Measurements from ENCODE around the gene EID3.
"Not testable (repeated sequence)": the region's sequence is repeated elsewhere in the genome, so short reads cannot be mapped to it uniquely, and the experiment has no call there.

Gene EID3

GRCh38 chr12:104303538-104304151, at the start of gene EID3:
TSS of gene EID3 (plus strand) at chr12:104303739. CDS start at chr12:104303935, 196 bp downstream.
- peak; percentile 59 to 63 for DNase-seq (ENCODE audit: low read depth in 2 of 2)

- no peak for DNase-seq (ENCODE audit: low read depth in 2 of 2)
Observed at GRCh38 chr12:104257913-104258472, 45.5 kb upstream of the EID3 start.

DNA sequence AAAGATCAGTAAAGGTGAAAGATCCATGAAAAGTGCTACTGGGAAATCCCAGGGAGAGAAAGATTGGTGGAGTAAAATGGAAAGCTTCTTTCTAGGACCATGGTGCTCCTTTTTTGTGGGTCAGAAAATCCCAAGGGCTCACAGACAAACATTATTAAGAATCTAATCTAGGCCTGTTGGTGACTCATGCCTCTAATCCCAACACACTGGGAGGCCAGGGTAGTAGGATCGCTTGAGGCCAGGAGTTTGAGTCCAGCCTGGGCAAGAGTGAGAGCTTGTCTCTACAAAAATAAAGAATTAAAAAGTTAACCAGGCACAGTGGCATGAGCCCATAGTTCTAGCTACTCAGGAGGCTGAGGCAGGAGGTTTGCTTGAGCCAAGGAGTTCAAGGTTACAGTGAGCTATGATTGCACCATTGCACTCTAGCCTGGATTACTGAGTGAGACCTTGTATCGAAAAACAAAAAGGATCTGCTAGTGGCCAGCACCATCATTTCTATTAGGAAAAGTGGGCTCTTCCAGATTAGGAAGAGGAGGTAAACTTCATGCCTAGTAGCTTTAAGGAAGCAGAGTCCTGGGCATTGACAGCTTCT, 45.0 kb upstream of the EID3 start:
- no peak for DNase-seq (ENCODE audit: low read depth in 2 of 2)

DNA sequence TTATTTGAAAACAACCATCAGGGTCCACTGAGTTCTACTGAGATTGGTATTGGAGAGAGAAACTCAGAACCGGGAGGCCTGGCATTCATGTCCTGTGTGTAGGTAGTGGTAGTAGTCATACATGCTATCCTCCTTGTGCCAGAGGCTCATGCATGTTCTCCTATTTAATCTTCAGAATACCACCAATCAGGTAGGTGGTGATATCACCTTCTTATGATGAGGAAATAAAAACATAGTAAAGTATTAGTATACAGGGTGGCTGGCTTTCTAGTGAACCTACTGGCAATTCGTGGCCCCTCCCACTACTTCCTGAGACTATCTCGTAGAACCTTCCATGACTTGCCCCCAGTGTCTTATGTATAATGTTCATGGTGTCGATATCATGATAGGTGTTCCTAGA, 40.5 kb upstream of the EID3 start:
- no peak for DNase-seq (ENCODE audit: low read depth in 2 of 2)

GRCh38 chr12:104263580-104264358, 39.8 kb upstream of the EID3 start:
- peak; percentile 88 for DNase-seq (ENCODE audit: low read depth in 2 of 2)

GRCh38 chr12:104265436-104265835, 38.1 kb upstream of the EID3 start:
- not testable (repeated sequence) for DNase-seq (ENCODE audit: low read depth in 2 of 2)

GRCh38 chr12:104272938-104273337, 30.6 kb upstream of the EID3 start:
- no peak for DNase-seq (ENCODE audit: low read depth in 2 of 2)

- DNase-seq (ENCODE audit: low read depth in 2 of 2), result no peak
Observed at GRCh38 chr12:104273503-104273902, 30.0 kb upstream of the EID3 start.

- no peak for DNase-seq (ENCODE audit: low read depth in 2 of 2)
Observed at GRCh38 chr12:104274811-104275210, 28.7 kb upstream of the EID3 start.

GRCh38 chr12:104275689-104276088, 27.9 kb upstream of the EID3 start:
- DNase-seq (ENCODE audit: low read depth in 2 of 2), result no peak

- DNase-seq (ENCODE audit: low read depth in 2 of 2), result no peak
Observed at GRCh38 chr12:104276273-104277131, 27.0 kb upstream of the EID3 start.

GRCh38 chr12:104279164-104279563, 24.4 kb upstream of the EID3 start:
- no peak for DNase-seq (ENCODE audit: low read depth in 2 of 2)

DNA sequence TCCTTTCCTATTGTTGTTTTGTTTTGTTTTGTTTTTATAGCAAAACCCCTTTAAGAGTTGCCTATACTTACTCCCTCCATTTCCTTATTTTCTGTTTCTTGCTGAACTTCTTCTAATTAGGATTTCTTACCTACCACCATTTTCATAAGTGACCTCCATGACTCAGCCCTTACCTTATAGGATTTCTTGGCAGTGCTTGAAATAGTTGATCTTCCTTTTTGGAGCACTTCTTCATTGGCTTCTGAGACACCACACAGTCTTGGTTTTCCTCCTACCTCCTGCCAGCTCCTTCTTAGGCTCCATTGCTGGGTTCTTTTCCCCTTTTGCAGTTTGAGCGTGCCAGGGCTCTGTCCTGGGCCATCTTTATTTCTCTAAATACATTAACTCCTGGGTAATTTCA, 23.4 kb upstream of the EID3 start:
- DNase-seq (ENCODE audit: low read depth in 2 of 2), result no peak

- DNase-seq (ENCODE audit: low read depth in 2 of 2), result peak; percentile 86 to 93
Observed at GRCh38 chr12:104280717-104281458, 22.7 kb upstream of the EID3 start.

DNA sequence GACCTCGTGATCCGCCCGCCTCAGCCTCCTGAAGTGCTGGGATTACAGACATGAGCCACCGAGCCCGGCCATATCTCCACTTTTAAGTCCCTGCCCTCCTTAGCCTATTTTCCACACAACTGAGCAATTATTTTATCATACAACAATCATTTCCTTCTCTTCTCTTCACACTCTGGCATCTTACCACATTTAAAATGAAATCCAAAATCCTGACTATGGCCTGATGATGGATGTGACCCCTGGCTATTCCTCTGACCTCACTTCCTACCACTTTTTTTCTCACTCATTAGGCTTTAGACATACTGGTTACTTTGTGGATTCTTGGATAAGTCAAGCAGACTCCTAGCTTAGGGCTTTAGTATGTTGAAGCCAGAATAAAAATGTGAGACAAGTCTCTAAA, 21.9 kb upstream of the EID3 start:
- DNase-seq (ENCODE audit: low read depth in 2 of 2), result no peak

- no peak for DNase-seq (ENCODE audit: low read depth in 2 of 2)
Observed at GRCh38 chr12:104282109-104282508, 21.4 kb upstream of the EID3 start.

GRCh38 chr12:104285740-104286515, 17.6 kb upstream of the EID3 start:
- DNase-seq (ENCODE audit: low read depth in 2 of 2), result no peak

GRCh38 chr12:104286516-104287482, 16.7 kb upstream of the EID3 start:
- peak; percentile 90 to 91 for DNase-seq (ENCODE audit: low read depth in 2 of 2)

Measured in fibroblast of skin of left biceps (primary cell).